ENCODE results near the gene NTRK1. TPM values are rescaled to one million over a fixed set of nuclear protein-coding genes. Genes with fewer than 3 reads are reported as not detected.

NTRK1 gene
- total RNA-seq, 1 experiment from 2014 or later, result 0.24 TPM

DNA sequence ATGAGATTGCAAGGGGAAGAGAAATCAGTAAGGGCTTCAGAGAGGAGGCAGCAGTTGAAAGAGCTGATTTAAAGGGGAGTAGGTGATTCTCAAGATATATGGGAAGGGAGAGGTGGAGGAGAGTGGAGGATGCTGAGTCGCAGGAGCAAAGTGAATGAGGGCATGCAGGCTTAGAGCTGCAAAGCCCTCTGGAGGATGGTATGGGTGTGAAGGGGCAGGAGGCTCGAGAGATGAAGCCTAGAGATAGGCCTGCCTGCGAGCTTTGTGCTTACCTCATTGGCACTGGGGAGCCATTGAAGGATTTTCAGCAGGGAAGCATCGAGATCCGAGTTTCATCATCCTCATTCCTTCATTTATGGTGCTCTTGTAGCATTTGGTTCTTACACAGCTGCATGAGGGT, 28.2 kb upstream of the NTRK1 start:
- H3K18ac ChIP-seq (ENCODE audit: insufficient read length, low read depth, low read length), result no peak overlapping the region
- Mint-ChIP-seq H3K36me3 (ENCODE audit: insufficient read depth in 1 of 3, low read depth in 3 of 3) (no peaks in the 10 kb centered on the region), H3K9me3 (no peaks in the 10 kb centered on the region), H3K4me3 (no peak overlapping the region), H3K27me3 (ENCODE audit: low read depth) (peaks cover 73% of the 10 kb centered on the region), H3K4me1 (peaks cover 0 to 5% of the 10 kb centered on the region in 2 experiments; a peak in 2 of 4 replicates), H3K27ac (no peak overlapping the region)
- H3T11ph ChIP-seq (ENCODE audit: low read length), result no peak overlapping the region
- DNase-seq, result no peak
- no peaks in the 10 kb centered on the region for H3K23me2 ChIP-seq (ENCODE audit: insufficient read length, low read depth, low read length, poor library complexity, severe bottlenecking)
- no CpG with 5 or more reads among the region's 5 CpGs for WGBS (ENCODE audit: extremely low coverage, insufficient read length, low lambda C conversion rate)
- no peaks in the 10 kb centered on the region for H3K79me2 ChIP-seq (ENCODE audit: insufficient read depth, low read length)
- no peak overlapping the region for H2BK20ac ChIP-seq (ENCODE audit: low read depth, low read length, poor library complexity, severe bottlenecking)
- TF ChIP-seq, protein P1, sequence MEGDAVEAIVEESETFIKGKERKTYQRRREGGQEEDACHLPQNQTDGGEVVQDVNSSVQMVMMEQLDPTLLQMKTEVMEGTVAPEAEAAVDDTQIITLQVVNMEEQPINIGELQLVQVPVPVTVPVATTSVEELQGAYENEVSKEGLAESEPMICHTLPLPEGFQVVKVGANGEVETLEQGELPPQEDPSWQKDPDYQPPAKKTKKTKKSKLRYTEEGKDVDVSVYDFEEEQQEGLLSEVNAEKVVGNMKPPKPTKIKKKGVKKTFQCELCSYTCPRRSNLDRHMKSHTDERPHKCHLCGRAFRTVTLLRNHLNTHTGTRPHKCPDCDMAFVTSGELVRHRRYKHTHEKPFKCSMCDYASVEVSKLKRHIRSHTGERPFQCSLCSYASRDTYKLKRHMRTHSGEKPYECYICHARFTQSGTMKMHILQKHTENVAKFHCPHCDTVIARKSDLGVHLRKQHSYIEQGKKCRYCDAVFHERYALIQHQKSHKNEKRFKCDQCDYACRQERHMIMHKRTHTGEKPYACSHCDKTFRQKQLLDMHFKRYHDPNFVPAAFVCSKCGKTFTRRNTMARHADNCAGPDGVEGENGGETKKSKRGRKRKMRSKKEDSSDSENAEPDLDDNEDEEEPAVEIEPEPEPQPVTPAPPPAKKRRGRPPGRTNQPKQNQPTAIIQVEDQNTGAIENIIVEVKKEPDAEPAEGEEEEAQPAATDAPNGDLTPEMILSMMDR (conservative IDR thresholded peaks at IDR 0.05), result peak; percentile 25; the same call in 2 of the 3 replicates
- H3K14ac ChIP-seq (ENCODE audit: insufficient read depth, low read length), result no peak overlapping the region
- no peak overlapping the region for H4K5ac ChIP-seq (ENCODE audit: insufficient read length, low read depth, low read length)
- H3K4me1 ChIP-seq (ENCODE audit: insufficient read depth, low read length), result no peaks in the 10 kb centered on the region
- H3K56ac ChIP-seq (ENCODE audit: insufficient read length, low read depth, low read length), result no peak overlapping the region
- no peak overlapping the region for H2AFZ ChIP-seq (ENCODE audit: low read length)
- H2BK15ac ChIP-seq (ENCODE audit: low read depth, low read length), result no peak overlapping the region
- no peaks in the 10 kb centered on the region for H4K20me1 ChIP-seq (ENCODE audit: control insufficient read depth, insufficient read depth, insufficient read length)
- no peak overlapping the region for H3K27ac ChIP-seq (ENCODE audit: insufficient read length, low read depth, low read length)
- no peak overlapping the region for H3K9ac ChIP-seq (ENCODE audit: extremely low read depth, insufficient read length, low read length)
- H2BK5ac ChIP-seq (ENCODE audit: insufficient read length, low read length), result no peak overlapping the region
- no peak overlapping the region for H4K91ac ChIP-seq (ENCODE audit: insufficient read length, low read depth, low read length)
- no peak overlapping the region for H2AK5ac ChIP-seq (ENCODE audit: insufficient read length, low read length)
- H2BK120ac ChIP-seq (ENCODE audit: low read depth, low read length, poor library complexity, severe bottlenecking), result no peak overlapping the region
- no peaks in the 10 kb centered on the region for H3K79me1 ChIP-seq (ENCODE audit: insufficient read depth, low read depth, low read length, poor library complexity, severe bottlenecking)
- no peak overlapping the region for H3K4me2 ChIP-seq (ENCODE audit: insufficient read depth, insufficient read length, low read length)
- H3K4ac ChIP-seq (ENCODE audit: low read depth, low read length), result no peak overlapping the region
- H3K27me3 ChIP-seq (ENCODE audit: insufficient read depth, low read length), result peaks cover 3% of the 10 kb centered on the region; the same call in 1 of the 2 replicates
- H3K23ac ChIP-seq (ENCODE audit: insufficient read length, low read depth, low read length), result no peak overlapping the region
- no peaks in the 10 kb centered on the region for H3K9me3 ChIP-seq (ENCODE audit: control insufficient read depth, low read depth, low read length)
- no peak overlapping the region for H2BK12ac ChIP-seq (ENCODE audit: insufficient read length, low read depth, low read length)
- no peak overlapping the region for H4K8ac ChIP-seq (replicated peaks; ENCODE audit: insufficient read length, low read depth, low read length)

Data from H9 (cell line).